ENCODE measurements around the gene PPP6R2.

PPP6R2 gene

GRCh38 chr22:50302564-50302963 is 40.6 kb upstream of the PPP6R2 start:
- DNase-seq (ENCODE audit: insufficient read length, low spot score) (no peak), FAIRE-seq (no peak)
- no peak for TF ChIP-seq CTCF (IDR thresholded peaks at IDR 0.05; ENCODE audit: insufficient read depth, missing control alignments)

GRCh38 chr22:50303515-50303847 is 39.6 kb upstream of the PPP6R2 start:
- TF ChIP-seq CTCF (IDR thresholded peaks at IDR 0.05; ENCODE audit: insufficient read depth, missing control alignments) = no peak
- FAIRE-seq (no peak), DNase-seq (ENCODE audit: insufficient read length, low spot score) (no peak)

- TF ChIP-seq CTCF (IDR thresholded peaks at IDR 0.05; ENCODE audit: insufficient read depth, missing control alignments) = no peak
- DNase-seq (ENCODE audit: insufficient read length, low spot score) (no peak), FAIRE-seq (no peak)
Observed at GRCh38 chr22:50303848-50304527, 39.1 kb upstream of the PPP6R2 start.

GRCh38 chr22:50304528-50305392 is 38.4 kb upstream of the PPP6R2 start:
- DNase-seq (ENCODE audit: insufficient read length, low spot score) = no peak
- no peak for FAIRE-seq
- TF ChIP-seq CTCF (IDR thresholded peaks at IDR 0.05; ENCODE audit: insufficient read depth, missing control alignments) = no peak

GRCh38 chr22:50305393-50305922 is 37.7 kb upstream of the PPP6R2 start:
- no peak for FAIRE-seq
- DNase-seq (ENCODE audit: insufficient read length, low spot score) = no peak
- TF ChIP-seq CTCF (IDR thresholded peaks at IDR 0.05; ENCODE audit: insufficient read depth, missing control alignments) = no peak

GRCh38 chr22:50305923-50306566 is 37.1 kb upstream of the PPP6R2 start:
- FAIRE-seq (no peak), DNase-seq (ENCODE audit: insufficient read length, low spot score) (no peak)
- TF ChIP-seq CTCF (IDR thresholded peaks at IDR 0.05; ENCODE audit: insufficient read depth, missing control alignments) = no peak

Measured in D721Med (cell line).